ENCODE measurements around the gene TTR. TPM values are rescaled to one million over a fixed set of nuclear protein-coding genes. Genes with fewer than 3 reads are reported as not detected.

The TTR gene
- total RNA-seq, 4 donors from 2014 or later: 0.33 to 1.2 TPM; not detected in 2

DNA sequence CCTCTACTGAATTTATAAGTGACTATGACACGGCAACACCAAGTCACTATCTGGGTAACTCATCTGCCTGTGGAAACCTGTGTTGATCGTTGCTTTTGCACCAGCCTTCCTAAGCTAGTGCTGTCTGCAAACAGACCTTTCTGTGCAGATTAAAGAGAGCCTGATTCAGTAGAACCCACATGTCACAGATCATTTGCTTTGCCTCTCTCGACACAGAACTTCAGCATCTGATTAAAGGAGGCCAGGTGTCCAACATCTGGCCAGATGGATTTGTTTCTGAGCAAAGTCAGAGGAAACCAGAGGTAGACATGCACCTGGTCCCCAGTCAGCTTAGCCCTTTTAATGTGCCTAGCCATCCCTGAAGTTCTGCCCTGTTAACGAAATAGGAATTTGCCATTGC lies 15.0 kb upstream of the TTR start:
- TF ChIP-seq EP300 (IDR thresholded peaks at IDR 0.05) (no peak), POLR2AphosphoS5 (IDR thresholded peaks at IDR 0.05) (no peak), POLR2A (IDR thresholded peaks at IDR 0.05; ENCODE audit: low read depth) (no peak)
- TF ChIP-seq, protein P1, sequence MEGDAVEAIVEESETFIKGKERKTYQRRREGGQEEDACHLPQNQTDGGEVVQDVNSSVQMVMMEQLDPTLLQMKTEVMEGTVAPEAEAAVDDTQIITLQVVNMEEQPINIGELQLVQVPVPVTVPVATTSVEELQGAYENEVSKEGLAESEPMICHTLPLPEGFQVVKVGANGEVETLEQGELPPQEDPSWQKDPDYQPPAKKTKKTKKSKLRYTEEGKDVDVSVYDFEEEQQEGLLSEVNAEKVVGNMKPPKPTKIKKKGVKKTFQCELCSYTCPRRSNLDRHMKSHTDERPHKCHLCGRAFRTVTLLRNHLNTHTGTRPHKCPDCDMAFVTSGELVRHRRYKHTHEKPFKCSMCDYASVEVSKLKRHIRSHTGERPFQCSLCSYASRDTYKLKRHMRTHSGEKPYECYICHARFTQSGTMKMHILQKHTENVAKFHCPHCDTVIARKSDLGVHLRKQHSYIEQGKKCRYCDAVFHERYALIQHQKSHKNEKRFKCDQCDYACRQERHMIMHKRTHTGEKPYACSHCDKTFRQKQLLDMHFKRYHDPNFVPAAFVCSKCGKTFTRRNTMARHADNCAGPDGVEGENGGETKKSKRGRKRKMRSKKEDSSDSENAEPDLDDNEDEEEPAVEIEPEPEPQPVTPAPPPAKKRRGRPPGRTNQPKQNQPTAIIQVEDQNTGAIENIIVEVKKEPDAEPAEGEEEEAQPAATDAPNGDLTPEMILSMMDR (IDR thresholded peaks at IDR 0.05): no peak
- WGBS: 55% methylated on average over 4 of the region's 4 CpGs

DNA sequence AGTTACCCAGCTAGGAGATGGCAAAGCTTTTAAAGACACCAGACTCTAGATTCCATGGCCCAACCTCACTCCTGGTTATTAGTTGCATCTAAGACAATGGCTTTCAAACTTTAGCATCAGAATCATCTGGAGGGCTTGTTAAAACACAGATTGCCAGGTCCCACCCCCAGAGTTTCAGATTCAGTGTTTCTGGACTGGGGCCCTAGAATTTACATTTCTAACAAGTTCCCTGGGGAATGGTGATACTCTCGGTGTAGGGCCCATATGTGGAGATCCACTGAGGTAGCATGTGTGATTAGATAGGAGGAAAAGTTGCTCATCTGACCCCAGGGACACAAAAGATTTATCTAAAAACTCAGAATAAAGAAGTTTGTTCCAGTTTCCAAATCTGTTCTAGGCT lies 14.5 kb upstream of the TTR start:
- WGBS: 79% methylated on average over 1 of the region's 1 CpG
- no peaks in the 10 kb centered on the region for H3K36me3 ChIP-seq
- H3K27me3 ChIP-seq: no peaks in the 10 kb centered on the region
- no peak for DNase-seq (ENCODE audit: extremely low spot score)
- intact Hi-C loops (cut with DNase I): no loop called here
- TF ChIP-seq EP300 (IDR thresholded peaks at IDR 0.05): no peak
- TF ChIP-seq, protein P1 (IDR thresholded peaks at IDR 0.05): no peak
- H3K4me3 ChIP-seq: no peak overlapping the region
- no peak overlapping the region for H3K27ac ChIP-seq (replicated peaks in 1 of 4)
- peaks cover 0 to 5% (median 0%) of the 10 kb centered on the region in 4 donors for H3K4me1 ChIP-seq
- no peaks in the 10 kb centered on the region for H3K9me3 ChIP-seq

More for the DNA sequence above, 15.0 kb upstream of the TTR start:
- H3K27ac ChIP-seq (replicated peaks in 1 of 4): no peak overlapping the region
- no peak for DNase-seq (ENCODE audit: extremely low spot score)
- peaks cover 0 to 3% (median 0%) of the 10 kb centered on the region in 4 donors for H3K4me1 ChIP-seq
- H3K4me3 ChIP-seq: no peak overlapping the region
- H3K27me3 ChIP-seq: no peaks in the 10 kb centered on the region
- no peaks in the 10 kb centered on the region for H3K36me3 ChIP-seq
- intact Hi-C loops (cut with DNase I): no loop called here
- no peaks in the 10 kb centered on the region for H3K9me3 ChIP-seq

DNA sequence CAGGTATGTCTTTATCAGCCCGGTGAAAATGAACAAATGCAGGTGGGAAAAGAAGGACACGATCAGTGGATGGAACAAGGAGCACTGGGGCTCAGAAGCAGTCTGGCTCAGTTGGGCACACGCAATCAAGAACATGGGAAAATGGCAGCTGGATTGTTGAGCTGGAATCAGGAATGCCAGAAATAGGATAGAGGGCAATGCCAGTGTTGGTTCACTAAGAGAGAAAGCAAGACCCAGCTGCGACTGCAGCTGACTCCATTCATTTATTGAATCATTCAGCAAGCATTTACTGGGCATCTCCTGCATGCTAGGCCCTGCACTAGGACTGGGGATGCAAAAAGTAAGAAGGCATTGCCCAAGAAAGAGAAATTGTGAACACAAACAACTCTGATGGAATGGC lies 13.6 kb upstream of the TTR start:
- no peaks in the 10 kb centered on the region for H3K27me3 ChIP-seq
- H3K27ac ChIP-seq (replicated peaks in 1 of 4): no peak overlapping the region
- no peak for DNase-seq (ENCODE audit: extremely low spot score)
- intact Hi-C loops (cut with DNase I): no loop called here
- no peak for TF ChIP-seq POLR2A (IDR thresholded peaks at IDR 0.05; ENCODE audit: low read depth)
- TF ChIP-seq EP300 (IDR thresholded peaks at IDR 0.05): no peak
- TF ChIP-seq, protein P1 (IDR thresholded peaks at IDR 0.05): no peak
- TF ChIP-seq POLR2AphosphoS5 (IDR thresholded peaks at IDR 0.05): no peak
- no peaks in the 10 kb centered on the region for H3K9me3 ChIP-seq
- WGBS: 96% methylated on average over 4 of the region's 4 CpGs
- peaks cover 0 to 5% (median 0%) of the 10 kb centered on the region in 4 donors for H3K4me1 ChIP-seq
- no peaks in the 10 kb centered on the region for H3K36me3 ChIP-seq
- H3K4me3 ChIP-seq: no peak overlapping the region

DNA sequence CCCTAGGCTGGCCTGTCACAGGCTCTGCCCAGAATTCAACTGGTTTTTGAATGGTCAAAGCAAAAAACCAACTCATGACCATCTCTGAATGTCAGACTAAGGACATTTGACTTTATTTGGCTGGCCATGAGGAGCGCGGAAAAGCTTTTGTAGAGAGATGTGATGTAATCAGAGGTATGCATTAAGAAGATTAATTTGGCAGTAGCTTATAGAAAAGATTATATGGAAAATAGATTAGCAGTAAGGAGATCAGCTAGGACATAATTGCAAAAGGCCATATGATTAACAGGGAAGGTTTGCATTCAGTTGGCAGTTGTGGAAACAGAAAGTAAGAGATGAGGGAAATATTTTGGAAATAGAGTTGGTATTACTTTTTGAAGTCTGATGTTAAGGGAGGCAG lies 12.3 kb upstream of the TTR start:
- no peak overlapping the region for H3K27ac ChIP-seq (replicated peaks in 1 of 4)
- TF ChIP-seq, protein P1 (IDR thresholded peaks at IDR 0.05): no peak
- TF ChIP-seq POLR2AphosphoS5 (IDR thresholded peaks at IDR 0.05) (no peak), EP300 (IDR thresholded peaks at IDR 0.05) (no peak), POLR2A (IDR thresholded peaks at IDR 0.05; ENCODE audit: low read depth) (no peak)
- peaks cover 0 to 5% (median 0%) of the 10 kb centered on the region in 4 donors for H3K4me1 ChIP-seq
- no peak overlapping the region for H3K4me3 ChIP-seq
- H3K9me3 ChIP-seq: no peaks in the 10 kb centered on the region
- no peaks in the 10 kb centered on the region for H3K27me3 ChIP-seq
- H3K36me3 ChIP-seq: no peaks in the 10 kb centered on the region
- no peak for DNase-seq (ENCODE audit: extremely low spot score)
- intact Hi-C loops (cut with DNase I): no loop called here
- 91% methylated on average over 2 of the region's 2 CpGs for WGBS

DNA sequence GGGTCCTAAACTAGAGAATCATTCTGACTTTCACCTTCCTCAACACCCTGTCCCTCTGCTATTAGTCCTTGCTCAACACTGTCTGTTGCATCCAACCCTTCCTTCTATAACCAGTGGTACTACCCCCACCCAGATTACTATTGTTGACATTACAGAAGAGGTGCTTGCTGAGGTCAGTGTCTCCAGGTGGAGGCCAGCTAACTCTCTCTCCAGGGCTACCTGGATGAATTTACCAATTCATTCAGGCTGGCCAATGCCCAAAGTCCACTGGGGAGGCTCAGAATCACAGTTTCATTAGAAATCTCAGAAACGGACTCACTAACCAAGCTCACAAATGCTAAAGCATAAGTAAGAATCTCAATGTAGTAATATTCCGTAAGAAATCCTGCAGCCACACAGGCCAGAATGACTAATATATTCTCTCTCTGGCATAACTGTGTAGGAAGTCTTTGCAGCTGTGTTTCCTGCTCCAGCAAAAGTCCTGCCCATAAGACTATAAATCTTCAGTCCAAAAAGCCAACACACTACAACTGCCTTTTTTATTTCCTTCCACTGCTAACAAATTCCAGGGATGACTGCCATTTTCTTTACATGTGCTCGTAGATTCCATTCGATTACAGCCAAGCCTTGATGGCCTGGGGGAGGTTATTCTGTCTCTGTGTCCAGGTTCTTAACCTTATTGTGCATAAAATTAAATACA lies 10.0 kb upstream of the TTR start:
- H3K9me3 ChIP-seq: no peaks in the 10 kb centered on the region
- no peak overlapping the region for H3K4me3 ChIP-seq
- no peak for TF ChIP-seq EP300 (IDR thresholded peaks at IDR 0.05)
- no peak for TF ChIP-seq POLR2AphosphoS5 (IDR thresholded peaks at IDR 0.05)
- intact Hi-C loops (cut with DNase I): no loop called here
- no peak for DNase-seq (ENCODE audit: extremely low spot score)
- H3K27me3 ChIP-seq: no peaks in the 10 kb centered on the region
- H3K27ac ChIP-seq (replicated peaks in 1 of 4): no peak overlapping the region
- peaks cover 0 to 5% (median 0%) of the 10 kb centered on the region in 4 donors for H3K4me1 ChIP-seq
- 37% methylated on average over 4 of the region's 4 CpGs for WGBS
- H3K36me3 ChIP-seq: no peaks in the 10 kb centered on the region
